ENCODE data around the gene CDKL1.

Gene CDKL1

GRCh38 chr14:50335389-50335788, 61.3 kb downstream of the CDKL1 start:
- in situ Hi-C loops (cut with MboI; ENCODE audit: low sequenced_read_pairs): no loop called here

GRCh38 chr14:50334211-50334610, 62.5 kb downstream of the CDKL1 start:
- in situ Hi-C loops (cut with MboI; ENCODE audit: low sequenced_read_pairs): no loop called here

GRCh38 chr14:50333014-50333509, 63.6 kb downstream of the CDKL1 start:
- in situ Hi-C loops (cut with MboI; ENCODE audit: low sequenced_read_pairs): no loop called here

GRCh38 chr14:50331596-50331995, 65.1 kb downstream of the CDKL1 start:
- in situ Hi-C loops (cut with MboI; ENCODE audit: low sequenced_read_pairs): no loop called here

GRCh38 chr14:50321009-50321660, 75.5 kb downstream of the CDKL1 start:
- in situ Hi-C loops (cut with MboI; ENCODE audit: low sequenced_read_pairs): no loop called here

- in situ Hi-C loops (cut with MboI; ENCODE audit: low sequenced_read_pairs): no loop called here
These were observed 76.4 kb downstream of the CDKL1 start for GRCh38 chr14:50320283-50320682.

GRCh38 chr14:50319721-50320120, 77.0 kb downstream of the CDKL1 start:
- in situ Hi-C loops (cut with MboI; ENCODE audit: low sequenced_read_pairs): loop anchor here (10.0 kb wide), 1 partner anchor 205 kb away; no protein-coding TSS in a partner anchor

- in situ Hi-C loops (cut with MboI; ENCODE audit: low sequenced_read_pairs): loop anchor here (10.0 kb wide), 1 partner anchor 206 kb away; no protein-coding TSS in a partner anchor
These were observed 77.4 kb downstream of the CDKL1 start for GRCh38 chr14:50319293-50319692.

- in situ Hi-C loops (cut with MboI; ENCODE audit: low sequenced_read_pairs): loop anchor here (10.0 kb wide), 1 partner anchor 207 kb away; no protein-coding TSS in a partner anchor
These were observed 78.6 kb downstream of the CDKL1 start for GRCh38 chr14:50318031-50318626.

GRCh38 chr14:50314098-50314497, 82.6 kb downstream of the CDKL1 start:
- in situ Hi-C loops (cut with MboI; ENCODE audit: low sequenced_read_pairs): loop anchor here (10.0 kb wide), 1 partner anchor 211 kb away; no protein-coding TSS in a partner anchor

GRCh38 chr14:50312734-50313054, 84.0 kb downstream of the CDKL1 start:
- in situ Hi-C loops (cut with MboI; ENCODE audit: low sequenced_read_pairs): loop anchor here (10.0 kb wide), 1 partner anchor 212 kb away; no protein-coding TSS in a partner anchor

- in situ Hi-C loops (cut with MboI; ENCODE audit: low sequenced_read_pairs): loop anchor here (10.0 kb wide), 1 partner anchor 213 kb away; no protein-coding TSS in a partner anchor
These were observed 84.5 kb downstream of the CDKL1 start, which contains the start of the genes DMAC2L and L2HGDH for GRCh38 chr14:50311972-50312733. Gene DMAC2L, plus strand, starts transcription at chr14:50312324. Its CDS starts 9,164 bp downstream, at chr14:50321488. Gene L2HGDH, minus strand, starts transcription at chr14:50312229. Its CDS starts 79 bp downstream, at chr14:50312150.

- in situ Hi-C loops (cut with MboI; ENCODE audit: low sequenced_read_pairs): loop anchor here (10.0 kb wide), 1 partner anchor 213 kb away; no protein-coding TSS in a partner anchor
These were observed 85.2 kb downstream of the CDKL1 start for GRCh38 chr14:50311337-50311971.

- in situ Hi-C loops (cut with MboI; ENCODE audit: low sequenced_read_pairs): loop anchor here (10.0 kb wide), 1 partner anchor 214 kb away; no protein-coding TSS in a partner anchor
These were observed 86.2 kb downstream of the CDKL1 start for GRCh38 chr14:50310445-50310844.

- in situ Hi-C loops (cut with MboI; ENCODE audit: low sequenced_read_pairs): no loop called here
These were observed 88.2 kb downstream of the CDKL1 start for GRCh38 chr14:50308363-50308915.

- in situ Hi-C loops (cut with MboI; ENCODE audit: low sequenced_read_pairs): no loop called here
These were observed 92.8 kb downstream of the CDKL1 start for GRCh38 chr14:50303744-50304471.

- in situ Hi-C loops (cut with MboI; ENCODE audit: low sequenced_read_pairs): no loop called here
These were observed 94.8 kb downstream of the CDKL1 start for GRCh38 chr14:50301914-50302313.

- in situ Hi-C loops (cut with MboI; ENCODE audit: low sequenced_read_pairs): no loop called here
These were observed 97.1 kb downstream of the CDKL1 start for GRCh38 chr14:50299585-50299984.

- in situ Hi-C loops (cut with MboI; ENCODE audit: low sequenced_read_pairs): no loop called here
These were observed 106.4 kb downstream of the CDKL1 start for GRCh38 chr14:50290306-50290705.

- in situ Hi-C loops (cut with MboI; ENCODE audit: low sequenced_read_pairs): no loop called here
These were observed 108.5 kb downstream of the CDKL1 start for GRCh38 chr14:50288146-50288545.
